IgD-negative memory B cell (primary cell): ENCODE results near the gene CMTM4. TPM values are rescaled to one million over a fixed set of nuclear protein-coding genes. Genes with fewer than 3 reads are reported as not detected.

Experiments used
- H3K27ac Mint-ChIP-seq, 3 donors: one replicate each; pipeline ENCODE4 v1.8.0; 2020 to 2022; ENCODE audit warnings: mild to moderate bottlenecking in 3 of 3, mixed read lengths in 3 of 3, moderate library complexity in 1 of 3
- H3K27me3 Mint-ChIP-seq: one replicate; pipeline ENCODE4 v1.8.0; 2021; ENCODE audit warnings: mixed read lengths
- H3K36me3 Mint-ChIP-seq: one replicate; pipeline ENCODE4 v1.8.0; 2020; ENCODE audit warnings: mild to moderate bottlenecking, mixed read lengths
- H3K4me1 Mint-ChIP-seq, 3 donors: one replicate each; pipeline ENCODE4 v1.8.0; 2020 to 2022; ENCODE audit warnings: mixed read lengths in 3 of 3, mild to moderate bottlenecking in 1 of 3
- H3K4me3 Mint-ChIP-seq, 4 donors: one replicate each; pipeline ENCODE4 v1.8.0; 2020 to 2022; ENCODE audit warnings: mild to moderate bottlenecking in 4 of 4, mixed read lengths in 4 of 4, moderate library complexity in 3 of 4
- H3K9me3 Mint-ChIP-seq, 3 donors: one replicate each; pipeline ENCODE4 v1.8.0; 2020 to 2021; ENCODE audit warnings: mixed read lengths in 3 of 3, mild to moderate bottlenecking in 1 of 3
- polyA plus RNA-seq: library from polyadenylated mRNA; unstranded; fragments of 300-500 nt; fragmentation: Illumina TruSeq; gene quantifications from one replicate; pipeline ENCODE4 v1.2.3, GENCODE V29; 2021

Gene CMTM4
- polyA plus RNA-seq = 0.19 TPM

- no peaks in the 10 kb centered on the region for H3K36me3 Mint-ChIP-seq
- H3K4me3 Mint-ChIP-seq = peak within 1 kb of the TSS; percentile 81 to 91 (median 88)
- H3K27me3 Mint-ChIP-seq = peaks cover 18% of the 10 kb centered on the region
- H3K4me1 Mint-ChIP-seq = peaks cover 0 to 8% (median 7%) of the 10 kb centered on the region in 3 donors
- no peaks in the 10 kb centered on the region for H3K9me3 Mint-ChIP-seq
- peak within 1 kb of the TSS in 2 of 3 donors; percentile 76 to 77 for H3K27ac Mint-ChIP-seq
These were observed at the start of gene CMTM4 for GRCh38 chr16:66696669-66697630. TSS of gene CMTM4 (minus strand) at chr16:66696743. CDS start at chr16:66696525, 218 bp downstream.

- Mint-ChIP-seq H3K27ac (no peak overlapping the region), H3K9me3 (no peaks in the 10 kb centered on the region), H3K27me3 (no peaks in the 10 kb centered on the region), H3K4me1 (peaks cover 21 to 31% (median 22%) of the 10 kb centered on the region in 3 donors), H3K36me3 (peaks cover 6% of the 10 kb centered on the region), H3K4me3 (peak overlapping the region in 2 of 4 donors; percentile 17 to 46)
These were observed 49.5 kb upstream of the CMTM4 start for GRCh38 chr16:66746048-66746447.

DNA sequence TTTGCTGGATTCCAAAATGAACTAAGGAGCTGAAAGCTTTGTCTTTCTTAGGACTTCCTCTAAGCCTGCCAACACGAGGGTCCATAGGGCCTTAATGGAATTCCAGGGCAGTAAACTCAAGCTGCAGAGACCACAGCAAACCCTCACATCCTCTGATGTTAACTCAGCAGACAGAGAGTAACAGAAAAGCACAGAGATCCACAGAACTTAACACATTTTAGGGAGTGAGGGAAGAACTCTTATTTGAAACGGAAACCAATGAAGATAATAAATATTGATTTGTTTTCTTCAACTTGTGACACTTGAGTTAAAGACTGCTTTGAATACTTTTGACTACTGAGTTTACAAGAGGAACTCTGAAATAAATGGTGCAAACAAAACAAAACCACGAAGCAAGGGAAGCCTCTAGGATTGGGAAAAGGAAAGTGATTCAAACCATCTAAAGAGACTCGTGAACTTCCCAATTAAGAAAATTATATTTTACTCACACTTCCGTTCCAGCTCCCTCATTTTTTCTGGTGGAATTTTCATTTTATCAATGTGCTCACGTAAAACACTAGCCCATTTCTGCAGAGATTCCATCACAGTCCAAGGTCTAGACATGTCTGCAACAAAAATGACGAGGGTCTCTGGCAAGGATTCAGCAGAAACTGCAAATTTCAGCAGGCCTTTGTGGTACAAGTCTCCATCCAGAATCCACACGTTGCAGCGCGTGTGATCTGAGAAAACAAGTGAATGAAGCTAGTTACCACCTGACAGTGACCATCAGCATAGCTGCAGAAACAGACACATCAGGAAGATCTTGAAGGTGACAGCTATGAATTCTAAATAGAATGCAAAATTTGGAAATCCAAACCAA, 45.6 kb upstream of the CMTM4 start:
- no peak overlapping the region for H3K27ac Mint-ChIP-seq
- H3K27me3 Mint-ChIP-seq = no peaks in the 10 kb centered on the region
- H3K4me3 Mint-ChIP-seq = no peak overlapping the region
- H3K36me3 Mint-ChIP-seq = peaks cover 3% of the 10 kb centered on the region
- H3K9me3 Mint-ChIP-seq = no peaks in the 10 kb centered on the region
- peaks cover 6 to 20% (median 10%) of the 10 kb centered on the region in 3 donors for H3K4me1 Mint-ChIP-seq

- H3K27ac Mint-ChIP-seq = no peak overlapping the region
- H3K27me3 Mint-ChIP-seq = no peaks in the 10 kb centered on the region
- peaks cover 3% of the 10 kb centered on the region for H3K36me3 Mint-ChIP-seq
- no peak overlapping the region for H3K4me3 Mint-ChIP-seq
- H3K4me1 Mint-ChIP-seq = peaks cover 2 to 17% (median 10%) of the 10 kb centered on the region in 3 donors
- no peaks in the 10 kb centered on the region for H3K9me3 Mint-ChIP-seq
These were observed 44.8 kb upstream of the CMTM4 start for GRCh38 chr16:66741169-66741900.

GRCh38 chr16:66740533-66740932, 44.0 kb upstream of the CMTM4 start:
- Mint-ChIP-seq H3K4me3 (no peak overlapping the region), H3K27ac (no peak overlapping the region), H3K27me3 (no peaks in the 10 kb centered on the region), H3K36me3 (peaks cover 3% of the 10 kb centered on the region), H3K9me3 (no peaks in the 10 kb centered on the region), H3K4me1 (peaks cover 2 to 14% (median 7%) of the 10 kb centered on the region in 3 donors)

- no peak overlapping the region for H3K4me3 Mint-ChIP-seq
- H3K27ac Mint-ChIP-seq = no peak overlapping the region
- H3K4me1 Mint-ChIP-seq = peaks cover 2 to 14% (median 7%) of the 10 kb centered on the region in 3 donors
- H3K36me3 Mint-ChIP-seq = peaks cover 3% of the 10 kb centered on the region
- no peaks in the 10 kb centered on the region for H3K9me3 Mint-ChIP-seq
- no peaks in the 10 kb centered on the region for H3K27me3 Mint-ChIP-seq
These were observed 43.5 kb upstream of the CMTM4 start for GRCh38 chr16:66740010-66740409.

DNA sequence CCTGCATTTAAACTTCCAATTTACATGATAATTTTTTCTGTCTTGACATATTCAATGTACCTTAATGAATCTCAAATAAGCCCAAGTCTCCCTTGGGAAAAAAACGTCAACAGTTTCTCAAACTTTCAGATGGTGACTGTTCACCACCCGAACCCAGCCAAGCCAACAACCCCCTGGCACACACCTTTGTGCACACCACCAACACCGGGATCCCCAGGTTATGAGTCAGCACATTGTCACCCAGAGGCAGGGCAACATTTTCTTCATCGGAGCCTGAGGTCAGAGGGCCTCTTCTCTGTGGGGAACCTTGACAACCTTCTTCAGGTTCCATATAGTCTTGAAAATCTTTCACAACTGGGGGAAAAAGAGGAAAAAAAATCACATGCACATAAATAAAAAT, 39.3 kb upstream of the CMTM4 start:
- H3K27ac Mint-ChIP-seq = peak overlapping the region in 1 of 3 donors; percentile 35
- H3K27me3 Mint-ChIP-seq = no peaks in the 10 kb centered on the region
- no peaks in the 10 kb centered on the region for H3K9me3 Mint-ChIP-seq
- peaks cover 0 to 10% (median 7%) of the 10 kb centered on the region in 3 donors for H3K4me1 Mint-ChIP-seq
- H3K4me3 Mint-ChIP-seq = no peak overlapping the region
- peaks cover 3% of the 10 kb centered on the region for H3K36me3 Mint-ChIP-seq

DNA sequence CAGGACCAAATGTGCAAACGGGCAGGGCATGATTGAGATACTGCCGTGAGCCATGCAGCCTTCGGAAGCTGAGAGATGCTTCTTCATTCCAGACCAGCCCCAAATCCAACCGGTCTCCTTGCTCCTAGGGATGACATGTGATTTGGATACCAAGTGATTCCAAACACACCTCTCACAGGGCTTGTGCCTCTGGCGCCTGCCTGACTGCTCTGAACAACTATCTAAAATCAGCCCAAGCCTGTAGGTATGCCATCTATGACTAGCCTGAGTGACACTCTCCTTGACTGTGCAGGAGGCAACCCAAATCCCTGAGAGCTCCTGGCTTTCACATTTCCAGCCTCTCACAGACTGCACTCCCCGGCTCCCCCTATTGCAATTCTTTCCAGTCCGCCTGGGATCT, 34.6 kb upstream of the CMTM4 start:
- H3K27ac Mint-ChIP-seq = peak overlapping the region in 1 of 3 donors; percentile 21
- H3K9me3 Mint-ChIP-seq = no peaks in the 10 kb centered on the region

GRCh38 chr16:66728804-66729203, 32.3 kb upstream of the CMTM4 start:
- Mint-ChIP-seq H3K36me3 (peaks cover 12% of the 10 kb centered on the region), H3K27ac (no peak overlapping the region), H3K27me3 (no peaks in the 10 kb centered on the region)

More for the DNA sequence above, 34.6 kb upstream of the CMTM4 start:
- Mint-ChIP-seq H3K27me3 (no peaks in the 10 kb centered on the region), H3K36me3 (peaks cover 6% of the 10 kb centered on the region), H3K4me3 (no peak overlapping the region), H3K4me1 (peaks cover 5% of the 10 kb centered on the region in 3 donors)

GRCh38 chr16:66728117-66728787, 31.7 kb upstream of the CMTM4 start:
- Mint-ChIP-seq H3K27me3 (no peaks in the 10 kb centered on the region), H3K4me1 (peaks cover 5% of the 10 kb centered on the region in 3 donors), H3K9me3 (no peaks in the 10 kb centered on the region), H3K4me3 (no peak overlapping the region), H3K36me3 (peaks cover 12% of the 10 kb centered on the region), H3K27ac (no peak overlapping the region)

More at GRCh38 chr16:66728804-66729203, 32.3 kb upstream of the CMTM4 start:
- no peaks in the 10 kb centered on the region for H3K9me3 Mint-ChIP-seq
- no peak overlapping the region for H3K4me3 Mint-ChIP-seq
- H3K4me1 Mint-ChIP-seq = peaks cover 5% of the 10 kb centered on the region in 3 donors

- H3K4me1 Mint-ChIP-seq = no peaks in the 10 kb centered on the region
- H3K27me3 Mint-ChIP-seq = no peaks in the 10 kb centered on the region
- H3K9me3 Mint-ChIP-seq = no peaks in the 10 kb centered on the region
- H3K27ac Mint-ChIP-seq = no peak overlapping the region
- peaks cover 13% of the 10 kb centered on the region for H3K36me3 Mint-ChIP-seq
- H3K4me3 Mint-ChIP-seq = no peak overlapping the region
These were observed 24.2 kb upstream of the CMTM4 start for GRCh38 chr16:66720766-66721165.

DNA sequence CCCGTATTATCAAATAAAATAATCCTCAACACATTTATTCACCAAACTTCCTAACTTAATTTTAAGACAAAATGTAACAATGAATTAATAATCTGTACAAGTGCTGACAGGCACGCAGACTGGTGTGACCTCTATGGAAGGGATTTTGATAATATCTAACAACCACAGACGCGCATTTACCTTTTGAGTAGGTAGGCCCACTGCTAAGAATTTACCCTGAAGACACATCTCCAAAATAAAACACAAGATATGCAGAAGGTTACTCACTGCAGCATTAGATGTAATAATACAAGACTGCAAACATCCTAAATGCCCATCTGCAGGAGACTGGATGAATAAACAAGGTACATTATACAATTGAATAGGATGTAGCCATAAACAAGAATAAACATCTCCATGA, 22.7 kb upstream of the CMTM4 start:
- Mint-ChIP-seq H3K4me3 (no peak overlapping the region), H3K9me3 (no peaks in the 10 kb centered on the region), H3K27me3 (no peaks in the 10 kb centered on the region), H3K27ac (no peak overlapping the region), H3K36me3 (peaks cover 7% of the 10 kb centered on the region), H3K4me1 (no peaks in the 10 kb centered on the region)

DNA sequence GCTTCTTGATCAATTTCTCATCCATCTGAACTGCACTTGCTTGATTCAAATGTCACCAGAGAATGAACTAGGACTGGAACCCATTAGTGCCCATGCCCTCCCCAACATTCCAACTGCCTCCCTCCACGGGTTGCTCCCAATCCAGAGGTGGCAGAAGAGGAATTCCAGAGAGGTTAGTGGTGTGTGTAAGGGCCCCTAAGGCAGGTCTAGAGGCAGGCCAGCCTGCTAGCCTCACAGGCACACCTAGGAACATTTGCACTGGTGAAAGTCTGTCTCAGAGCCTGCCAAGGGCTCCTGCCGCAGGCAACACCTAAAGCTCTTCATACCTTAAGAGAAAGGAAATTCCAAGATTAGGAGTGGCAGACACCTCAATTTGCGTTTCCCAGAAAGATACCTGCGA, 21.2 kb upstream of the CMTM4 start:
- H3K27ac Mint-ChIP-seq = no peak overlapping the region
- H3K27me3 Mint-ChIP-seq = no peaks in the 10 kb centered on the region
- no peaks in the 10 kb centered on the region for H3K4me1 Mint-ChIP-seq
- no peaks in the 10 kb centered on the region for H3K9me3 Mint-ChIP-seq
- H3K4me3 Mint-ChIP-seq = no peak overlapping the region
- H3K36me3 Mint-ChIP-seq = peaks cover 7% of the 10 kb centered on the region

DNA sequence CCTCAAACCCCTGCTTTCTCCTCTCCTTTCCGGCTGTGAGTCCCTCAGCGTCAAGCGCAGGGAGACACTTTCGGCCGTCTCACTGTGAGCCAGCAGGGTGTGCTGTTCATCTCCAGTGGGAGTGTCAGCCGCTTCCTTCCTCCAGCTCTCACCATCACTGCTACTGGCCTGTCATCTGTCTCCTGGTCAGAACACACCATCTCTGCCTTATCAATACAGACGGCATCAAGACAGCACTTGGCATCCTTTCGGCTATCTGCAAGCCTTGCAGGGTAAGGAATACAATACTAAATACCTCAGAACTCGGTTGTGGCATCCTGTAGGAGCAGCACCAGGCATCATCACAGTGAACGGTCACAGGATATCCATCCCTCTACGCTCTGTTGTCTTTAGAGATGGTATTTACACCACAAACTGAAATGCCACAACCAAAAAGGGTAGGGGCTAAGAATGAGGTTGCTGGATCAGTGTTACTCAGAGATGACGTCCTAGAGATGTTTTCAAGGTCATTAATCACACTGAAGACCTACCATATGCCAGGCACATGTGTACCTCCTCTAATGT, 20.7 kb upstream of the CMTM4 start:
- H3K4me3 Mint-ChIP-seq = peak overlapping the region in 1 of 4 donors; percentile 63
- no peaks in the 10 kb centered on the region for H3K9me3 Mint-ChIP-seq
- peaks cover 7% of the 10 kb centered on the region for H3K36me3 Mint-ChIP-seq
- H3K27me3 Mint-ChIP-seq = peaks cover 3% of the 10 kb centered on the region
- no peaks in the 10 kb centered on the region for H3K4me1 Mint-ChIP-seq
- no peak overlapping the region for H3K27ac Mint-ChIP-seq
